Heart right ventricle (tissue), 16 donors: ENCODE results near the gene RAD51B. TPM values are rescaled to one million over a fixed set of nuclear protein-coding genes. Genes with fewer than 3 reads are reported as not detected.

ENCODE experiments used
- ATAC-seq, 8 donors: fragments of 200-7000 bp; cut with Tn5 transposase; one replicate each; pipeline ENCODE4 v1.9.1; 2020; ENCODE audit warnings: mild to moderate bottlenecking in 8 of 8, moderate library complexity in 8 of 8, moderate number of reproducible peaks in 1 of 8
- DNase-seq, 2 donors: peaks; one replicate each; pipeline ENCODE4 v3.0.0-alpha.2; 2020
- H3K27ac ChIP-seq, 10 donors: fragments of 200-600 bp; sonication (generic) in 2 of 10; one replicate each; pipeline versions ENCODE4 v1.5.0 to v1.8.0; 2020 to 2022; ENCODE audit warnings: mild to moderate bottlenecking in 3 of 10
- H3K27me3 ChIP-seq, 7 donors: fragments of 200-600 bp; one replicate each; pipeline ENCODE4 v1.8.0; 2021 to 2022; ENCODE audit warnings: mild to moderate bottlenecking in 2 of 7
- H3K36me3 ChIP-seq, 9 donors: fragments of 200-600 bp; sonication (generic) in 1 of 9; one replicate each; pipeline versions ENCODE4 v1.5.0 to v1.8.0; 2020 to 2022; ENCODE audit warnings: mild to moderate bottlenecking in 2 of 9
- H3K4me1 ChIP-seq, 9 donors: fragments of 200-600 bp; sonication (generic) in 1 of 9; one replicate each; pipeline versions ENCODE4 v1.5.0 to v1.8.0; 2020 to 2022; ENCODE audit warnings: mild to moderate bottlenecking in 4 of 9
- H3K4me3 ChIP-seq, 10 donors: fragments of 200-600 bp; sonication (generic) in 2 of 10; one replicate each; pipeline versions ENCODE4 v1.5.0 to v1.8.0; 2020 to 2022; ENCODE audit warnings: mild to moderate bottlenecking in 7 of 10, moderate library complexity in 2 of 10
- H3K9me3 ChIP-seq, 11 donors: fragments of 200-600 bp in 10 of 11; sonication (generic) in 2 of 11; one replicate each; pipeline versions ENCODE4 v1.5.0 to v1.8.0; 2013 to 2022; ENCODE audit warnings: mild to moderate bottlenecking in 2 of 11, control low read depth in 1 of 11, moderate library complexity in 1 of 11
- CTCF ChIP-seq, 9 donors: fragments of 200-600 bp; sonication (generic) in 2 of 9; IDR thresholded peaks; one replicate each; pipeline versions ENCODE4 v1.5.0 to v1.8.0; 2021 to 2022; ENCODE audit warnings: antibody characterized with exemption in 9 of 9, mild to moderate bottlenecking in 5 of 9, moderate library complexity in 1 of 9
- WGBS, 2 donors: extraction: QIAGEN DNeasy Blood & Tissue Kit; methylation state at CpG; one replicate each; pipeline ENCODE4 v1.1.7; 2013; ENCODE audit warnings: inconsistent platforms in 1 of 2; 5-methylcytosine and 5-hydroxymethylcytosine counted together
- intact Hi-C, 10 donors: fragments of 100-400 bp; cut with DNase I; formaldehyde crosslinking; loops; one replicate each; pipeline versions ENCODE4 v1.11.1 to v1.14.2; 2022
- polyA plus RNA-seq, 2 donors: library from polyadenylated mRNA; stranded (reverse); fragments of 200-250 nt; gene quantifications; one replicate each; pipeline ENCODE4 v1.2.3, GENCODE V29; 2013
- total RNA-seq, 10 donors: library from RNA; stranded (reverse); fragmentation: NEBNext Ultra II Directional in 3 of 10; extraction: Animal tissue kit (Norgen Biotek cat#: 25700) in 3 of 10; gene quantifications; one replicate each; pipeline versions ENCODE4 v1.2.1 to v1.2.4, GENCODE V29; 2021 to 2023
- donor health status: Arrhythmogenic right ventricular cardiomyopathy.
- donor health status: ischemic (EF 13 %, LVEDD 7.1; RV severe dilation, severe dysfunction).
- donor health status: healthy with polysubstance abuse.
- donor health status: DM: no; HTN: yes; CAD: no.
- donor health status: DM: no; HTN: no; CAD: no.
- donor health status: ischemic (EF 25% LVEDD 6.9; RV normal size, moderate dysfunction).
- donor health status: ischemic (EF 25% LVEDD 5.7; RV mildly dilated, moderate dysfunction).
- donor health status: healthy.
- donor health status: DM: yes; HTN: yes; CAD: no.
- donor health status: Ischemic cardiomyopathy.
- donor health status: ischemic (EF 35%, LVEDD 5.7; RV mildly dilated, moderate dysfunction).
- donor health status: nonischemic (EF 11% LVEDD 7.7; RV severe dilation, severe dysfunction).
- donor health status: DM: yes; HTN: yes; CAD: no.
- donor health status: PGD.
- donor health status: ischemic (EF 29% LVEDD 5.4; RV normal size, mild dysfunction).
- donor health status: nonischemic (EF 23%, LVEDD 6.1; RV moderate dilation, normal function).

Gene RAD51B
- total and polyA plus RNA-seq, 12 donors, result 0.88 to 8.6 (median 3.5) TPM

GRCh38 chr14:68669111-68669511, 849.5 kb downstream of the RAD51B start:
- Histone ChIP-seq H3K36me3 (no peaks in the 10 kb centered on the region), H3K4me3 (no peak overlapping the region), H3K4me1 (peaks cover 27 to 90% (median 69%) of the 10 kb centered on the region in 9 donors), H3K27me3 (no peaks in the 10 kb centered on the region), H3K27ac (peak overlapping the region in 9 of 10 donors; percentile 8 to 74 (median 66)), H3K9me3 (no peaks in the 10 kb centered on the region)
- ATAC-seq (no peak), DNase-seq (no peak)
- 61 to 68% methylated on average over 3 of the region's 3 CpGs for WGBS, 2 donors
- TF ChIP-seq CTCF (IDR thresholded peaks at IDR 0.05), result no peak
- intact Hi-C loops, result loop anchor here in 3 of 10 donors (5.0 to 10.0 kb wide), 3 partner anchors 123 to 424 kb away; partner anchors contain the start of gene ZFP36L1 (in 1 of the 3)

DNA sequence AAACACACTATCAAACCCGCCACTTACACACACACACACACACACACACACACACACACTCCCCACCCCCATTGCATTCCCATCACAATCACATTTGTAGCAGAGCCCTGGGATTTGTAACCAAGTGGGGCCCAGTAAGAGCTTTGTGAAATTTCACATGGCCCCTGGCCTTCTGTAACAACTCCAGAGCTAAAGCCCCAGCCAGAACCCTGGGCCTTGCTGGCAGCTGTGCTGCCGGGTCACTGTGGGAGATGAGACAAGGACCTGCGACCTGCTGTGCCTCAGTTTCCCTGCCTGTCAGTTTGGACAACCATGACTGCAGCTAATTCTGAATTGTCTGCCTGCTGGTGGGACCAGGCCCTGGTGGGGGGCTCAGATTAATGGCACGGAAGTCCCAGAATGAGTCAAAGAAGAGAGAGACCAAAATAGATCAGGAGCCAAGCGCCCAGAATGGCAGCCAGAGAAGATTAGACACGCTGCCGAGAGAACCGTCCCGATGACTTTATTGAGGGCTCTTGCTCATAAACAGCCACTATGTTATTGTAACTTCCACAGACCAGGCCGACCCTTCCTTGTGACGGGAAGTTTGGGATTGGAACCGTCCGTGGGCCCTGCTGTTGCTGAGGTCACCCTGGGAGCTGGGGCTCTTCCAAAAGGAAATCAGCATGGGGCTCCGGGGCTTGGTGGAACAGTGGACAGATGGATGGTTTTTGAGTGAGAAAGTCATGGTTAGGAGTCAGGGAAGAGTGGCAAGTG, 850.2 kb downstream of the RAD51B start:
- Histone ChIP-seq H3K4me3 (no peak overlapping the region), H3K36me3 (no peaks in the 10 kb centered on the region), H3K4me1 (peaks cover 24 to 83% (median 62%) of the 10 kb centered on the region in 9 donors), H3K9me3 (no peaks in the 10 kb centered on the region), H3K27ac (peak overlapping the region; percentile 7 to 74 (median 67)), H3K27me3 (no peaks in the 10 kb centered on the region)
- no peak for TF ChIP-seq CTCF (IDR thresholded peaks at IDR 0.05)
- ATAC-seq (peak; percentile 45 to 69 (median 56)), DNase-seq (peak; percentile 32 to 51)
- WGBS, 2 donors, result 39 to 49% methylated on average over 14 of the region's 14 CpGs
- intact Hi-C loops, result loop anchor here in 5 of 10 donors (5.0 to 10.0 kb wide), 4 partner anchors 123 to 425 kb away; partner anchors contain the start of gene ZFP36L1 (in 1 of the 5)

DNA sequence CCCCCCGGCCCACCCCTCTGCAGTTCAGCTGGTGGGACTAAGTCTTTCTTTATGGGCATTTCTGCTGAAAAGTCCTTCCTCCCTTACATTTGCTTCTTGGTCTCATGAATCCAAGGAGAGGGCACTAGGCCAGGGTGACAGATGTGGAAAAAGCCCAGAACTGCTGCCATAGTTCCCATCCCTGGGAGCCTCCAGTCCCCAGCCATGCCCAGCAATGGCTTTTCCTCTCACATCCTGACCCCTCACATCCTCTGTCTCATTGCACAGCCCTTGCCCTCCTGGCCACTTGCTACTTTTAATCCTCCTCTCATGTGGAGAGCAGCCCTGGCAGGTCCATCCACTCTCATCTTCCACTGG, 850.8 kb downstream of the RAD51B start:
- DNase-seq (no peak), ATAC-seq (peak in 3 of 8 donors; percentile 9 to 16 (median 13))

More for the DNA sequence above, 850.8 kb downstream of the RAD51B start:
- Histone ChIP-seq H3K4me1 (peaks cover 24 to 77% (median 56%) of the 10 kb centered on the region in 9 donors), H3K9me3 (no peaks in the 10 kb centered on the region), H3K27ac (peak overlapping the region; percentile 7 to 74 (median 67)), H3K27me3 (no peaks in the 10 kb centered on the region), H3K4me3 (no peak overlapping the region), H3K36me3 (no peaks in the 10 kb centered on the region)
- WGBS, 2 donors, result 79 to 90% methylated on average over 1 of the region's 1 CpG
- TF ChIP-seq CTCF (IDR thresholded peaks at IDR 0.05), result no peak
- intact Hi-C loops, result loop anchor here in 2 of 10 donors (10.0 kb wide), 2 partner anchors 416 to 426 kb away; no protein-coding TSS in a partner anchor
